ENCODE results near the gene YBX2. TPM values are rescaled to one million over a fixed set of nuclear protein-coding genes. Genes with fewer than 3 reads are reported as not detected.

YBX2 gene
- total and polyA plus RNA-seq, 2 donors (not counting 1 experiment from before 2014, with no cell fraction given): under 0.01 TPM; not detected in 1

GRCh38 chr17:7260651-7261378 lies 33.6 kb downstream of the YBX2 start:
- peak overlapping the region; percentile 29 for H2AFZ ChIP-seq (ENCODE audit: low read length)
- no peak overlapping the region for H3K27ac ChIP-seq (ENCODE audit: insufficient read depth, low read length)
- TF ChIP-seq CTCF (conservative IDR thresholded peaks at IDR 0.05 in 1 of 2, IDR thresholded peaks at IDR 0.05 in 1 of 2; ENCODE audit: low read depth in 1 of 2, low read length in 2 of 2) (no peak), EZH2 (IDR thresholded peaks at IDR 0.05; ENCODE audit: low read length, missing control alignments) (no peak)
- no peaks in the 10 kb centered on the region for H3K27me3 ChIP-seq (ENCODE audit: control insufficient read depth, insufficient read depth, low read length)
- H3K9ac ChIP-seq (ENCODE audit: insufficient read depth, low read length): no peak overlapping the region
- H3K9me3 ChIP-seq (ENCODE audit: control insufficient read depth, insufficient read depth, low read depth, low read length): no peaks in the 10 kb centered on the region
- peaks cover 3% of the 10 kb centered on the region for H3K4me1 ChIP-seq (ENCODE audit: control insufficient read depth, extremely low read depth, insufficient read depth, low read length)
- no peak overlapping the region for H3K4me2 ChIP-seq (ENCODE audit: extremely low read depth, insufficient read depth, low read length)
- DNase-seq (ENCODE audit: low read depth in 2 of 2): no peak
- H3K36me3 ChIP-seq (ENCODE audit: control insufficient read depth, insufficient read depth, low read length): peaks cover 1% of the 10 kb centered on the region
- H3K79me2 ChIP-seq (ENCODE audit: control insufficient read depth, insufficient read depth, low read length): no peaks in the 10 kb centered on the region
- peak overlapping the region in 1 of 4 experiments; percentile 32 for H3K4me3 ChIP-seq (replicated peaks in 1 of 4; ENCODE audit: control extremely low read depth in 1 of 4, insufficient read depth in 1 of 4, low read depth in 3 of 4, low read length in 4 of 4)
- H4K20me1 ChIP-seq (ENCODE audit: control insufficient read depth, extremely low read depth, insufficient read depth, low read length): no peaks in the 10 kb centered on the region

DNA sequence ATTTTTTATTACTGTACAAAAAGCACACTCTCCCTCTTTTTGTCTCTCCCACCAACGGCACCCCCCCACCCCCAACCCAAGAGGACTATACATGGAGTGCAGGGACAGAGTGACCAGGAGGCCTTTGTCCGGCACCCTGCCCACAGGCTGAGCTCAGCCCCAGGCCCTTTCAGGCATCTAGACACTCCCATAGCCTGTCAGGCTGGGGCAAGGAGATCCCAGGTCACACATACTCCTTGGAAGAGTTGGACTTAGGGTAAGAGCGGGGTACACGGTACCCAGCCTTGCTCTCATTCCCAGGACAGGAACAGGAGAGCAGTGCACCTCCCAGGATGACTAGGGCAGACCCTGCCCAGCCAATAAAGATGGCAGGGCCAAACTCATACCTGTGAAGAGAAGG lies 34.3 kb downstream of the YBX2 start:
- no peak for DNase-seq (ENCODE audit: low read depth in 2 of 2)
- no peaks in the 10 kb centered on the region for H3K27me3 ChIP-seq (ENCODE audit: control insufficient read depth, insufficient read depth, low read length)

DNA sequence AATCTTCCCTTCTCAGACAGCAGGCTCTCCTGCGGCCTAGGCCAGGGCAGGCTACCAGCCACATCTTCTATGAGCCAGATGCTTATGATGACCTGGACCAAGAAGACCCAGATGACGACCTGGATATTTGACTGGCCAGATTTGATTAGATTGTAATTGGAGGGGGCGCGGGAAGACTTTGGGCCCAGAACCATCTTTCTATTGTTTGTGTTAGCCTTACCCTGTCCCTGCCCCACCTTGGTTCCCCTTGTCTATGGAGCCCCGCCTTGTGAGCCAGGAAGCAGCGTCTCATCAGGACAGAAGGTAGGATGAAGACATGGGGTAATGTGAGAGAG lies 34.9 kb downstream of the YBX2 start:
- no peak overlapping the region for H3K4me3 ChIP-seq (replicated peaks in 1 of 4; ENCODE audit: control extremely low read depth in 1 of 4, insufficient read depth in 1 of 4, low read depth in 3 of 4, low read length in 4 of 4)
- TF ChIP-seq CTCF (conservative IDR thresholded peaks at IDR 0.05 in 1 of 2, IDR thresholded peaks at IDR 0.05 in 1 of 2; ENCODE audit: low read depth in 1 of 2, low read length in 2 of 2) (no peak), EZH2 (IDR thresholded peaks at IDR 0.05; ENCODE audit: low read length, missing control alignments) (no peak)
- peaks cover 2% of the 10 kb centered on the region for H3K4me1 ChIP-seq (ENCODE audit: control insufficient read depth, extremely low read depth, insufficient read depth, low read length)
- no peak overlapping the region for H3K4me2 ChIP-seq (ENCODE audit: extremely low read depth, insufficient read depth, low read length)
- no peak overlapping the region for H3K27ac ChIP-seq (ENCODE audit: insufficient read depth, low read length)
- H3K9me3 ChIP-seq (ENCODE audit: control insufficient read depth, insufficient read depth, low read depth, low read length): no peaks in the 10 kb centered on the region
- no peaks in the 10 kb centered on the region for H4K20me1 ChIP-seq (ENCODE audit: control insufficient read depth, extremely low read depth, insufficient read depth, low read length)
- H2AFZ ChIP-seq (ENCODE audit: low read length): no peak overlapping the region
- peaks cover 1% of the 10 kb centered on the region for H3K36me3 ChIP-seq (ENCODE audit: control insufficient read depth, insufficient read depth, low read length)
- no peak for DNase-seq (ENCODE audit: low read depth in 2 of 2)
- no peak overlapping the region for H3K9ac ChIP-seq (ENCODE audit: insufficient read depth, low read length)
- no peaks in the 10 kb centered on the region for H3K79me2 ChIP-seq (ENCODE audit: control insufficient read depth, insufficient read depth, low read length)
- no peaks in the 10 kb centered on the region for H3K27me3 ChIP-seq (ENCODE audit: control insufficient read depth, insufficient read depth, low read length)

More for the DNA sequence above, 34.3 kb downstream of the YBX2 start:
- H3K4me3 ChIP-seq (replicated peaks in 1 of 4; ENCODE audit: control extremely low read depth in 1 of 4, insufficient read depth in 1 of 4, low read depth in 3 of 4, low read length in 4 of 4): no peak overlapping the region
- no peaks in the 10 kb centered on the region for H4K20me1 ChIP-seq (ENCODE audit: control insufficient read depth, extremely low read depth, insufficient read depth, low read length)
- H3K4me1 ChIP-seq (ENCODE audit: control insufficient read depth, extremely low read depth, insufficient read depth, low read length): peaks cover 3% of the 10 kb centered on the region
- H3K27ac ChIP-seq (ENCODE audit: insufficient read depth, low read length): no peak overlapping the region
- H3K79me2 ChIP-seq (ENCODE audit: control insufficient read depth, insufficient read depth, low read length): no peaks in the 10 kb centered on the region
- H3K4me2 ChIP-seq (ENCODE audit: extremely low read depth, insufficient read depth, low read length): no peak overlapping the region
- peaks cover 1% of the 10 kb centered on the region for H3K36me3 ChIP-seq (ENCODE audit: control insufficient read depth, insufficient read depth, low read length)
- no peak overlapping the region for H3K9ac ChIP-seq (ENCODE audit: insufficient read depth, low read length)
- H2AFZ ChIP-seq (ENCODE audit: low read length): no peak overlapping the region
- no peak for TF ChIP-seq EZH2 (IDR thresholded peaks at IDR 0.05; ENCODE audit: low read length, missing control alignments)
- TF ChIP-seq CTCF (conservative IDR thresholded peaks at IDR 0.05 in 1 of 2, IDR thresholded peaks at IDR 0.05 in 1 of 2; ENCODE audit: low read depth in 1 of 2, low read length in 2 of 2): no peak
- H3K9me3 ChIP-seq (ENCODE audit: control insufficient read depth, insufficient read depth, low read depth, low read length): no peaks in the 10 kb centered on the region

All from fibroblast of lung (primary cell).